A673 (cell line): Measurements from ENCODE around the gene NRXN3. TPM values are rescaled to one million over a fixed set of nuclear protein-coding genes. Genes with fewer than 3 reads are reported as not detected.
A peak's percentile ranks its signal among the peaks of the same experiment; 100 is the strongest.

Source experiments
- BruUV-seq: library from RNA; stranded (reverse); fragments of 400-500 nt; replicated peaks from 2 replicates; lab custom pipeline; 2021; lab: Mats Ljungman, UMichigan
- CTCF ChIA-PET: fragments of 300-600 bp; sonication (Branson Sonifier 250); formaldehyde crosslinking; loops from one replicate; lab custom pipeline; 2022; ENCODE audit warnings: antibody characterized with exemption; lab: Charles Lee
- POLR2A ChIA-PET: fragments of 300-600 bp; sonication (Branson Sonifier 250); formaldehyde crosslinking; loops from one replicate; lab custom pipeline; 2022; ENCODE audit warnings: antibody characterized with exemption; ENCODE audit not compliant: low non-redundant PET; lab: Charles Lee
- DNase-seq: peaks from one replicate; pipeline ENCODE4 v3.0.0-alpha.2; 2015; ENCODE audit warnings: low spot score
- H3K27ac ChIP-seq: fragments of 200-600 bp; sonication (generic); 2 replicates; pipeline ENCODE4 v1.5.1; 2016; ENCODE audit warnings: mixed run types, low read depth, mild to moderate bottlenecking, mixed read lengths, antibody characterized with exemption, low read length; ENCODE audit not compliant: poor library complexity, severe bottlenecking
- H3K27me3 ChIP-seq: fragments of 200-600 bp; sonication (generic); replicated peaks from 2 replicates; pipeline ENCODE4 v1.6.1; 2017; ENCODE audit warnings: mixed run types, low read depth, mild to moderate bottlenecking, mixed read lengths, antibody characterized with exemption, low read length; ENCODE audit not compliant: insufficient read depth, poor library complexity
- H3K36me3 ChIP-seq: fragments of 200-600 bp; sonication (generic); 2 replicates; pipeline ENCODE4 v1.6.1; 2016; ENCODE audit warnings: mixed run types, mild to moderate bottlenecking, mixed read lengths, antibody characterized with exemption, low read length; ENCODE audit not compliant: insufficient read depth, poor library complexity, severe bottlenecking
- H3K4me1 ChIP-seq: fragments of 200-600 bp; sonication (generic); 2 replicates; pipeline ENCODE4 v1.6.1; 2017; ENCODE audit warnings: mixed run types, mild to moderate bottlenecking, mixed read lengths, antibody characterized with exemption, low read length; ENCODE audit not compliant: insufficient read depth, poor library complexity, severe bottlenecking
- H3K4me3 ChIP-seq: fragments of 200-600 bp; sonication (generic); 2 replicates; pipeline ENCODE4 v1.5.1; 2016; ENCODE audit warnings: low read depth, mixed run types, mild to moderate bottlenecking, mixed read lengths, low read length; ENCODE audit not compliant: poor library complexity, severe bottlenecking
- H3K9me3 ChIP-seq: fragments of 200-600 bp; sonication (generic); 2 replicates; pipeline ENCODE4 v1.6.1; 2016; ENCODE audit warnings: mixed run types, low read depth, mild to moderate bottlenecking, mixed read lengths, antibody characterized with exemption, low read length; ENCODE audit not compliant: poor library complexity, severe bottlenecking
- EZH2 ChIP-seq: fragments of 200-600 bp; sonication (generic); IDR thresholded peaks from 2 replicates; pipeline ENCODE4 v1.6.1; 2017; ENCODE audit warnings: borderline replicate concordance, low read depth, mild to moderate bottlenecking, mixed read lengths, antibody characterized with exemption, low read length; ENCODE audit not compliant: poor library complexity, severe bottlenecking
- intact Hi-C: fragments of 100-400 bp; cut with micrococcal nuclease; formaldehyde crosslinking; loops from one replicate; pipeline ENCODE4 v1.10.0; 2022; ENCODE audit not compliant: unreplicated experiment
- total RNA-seq: library from RNA; stranded (reverse); gene quantifications from 2 replicates; pipeline ENCODE4 v1.2.3, GENCODE V29; 2021
- TF ChIP-seq, protein P1 (sequence below): fragments of 300-800, 200-600 bp; sonication (generic); conservative IDR thresholded peaks from 2 replicates; pipeline ENCODE4 v1.5.1; 2017; ENCODE audit warnings: low read depth, mild to moderate bottlenecking, antibody characterized with exemption, low read length, moderate library complexity, mixed read lengths

Gene NRXN3
- total RNA-seq, 1 experiment from 2014 or later: 0.21 TPM

DNA sequence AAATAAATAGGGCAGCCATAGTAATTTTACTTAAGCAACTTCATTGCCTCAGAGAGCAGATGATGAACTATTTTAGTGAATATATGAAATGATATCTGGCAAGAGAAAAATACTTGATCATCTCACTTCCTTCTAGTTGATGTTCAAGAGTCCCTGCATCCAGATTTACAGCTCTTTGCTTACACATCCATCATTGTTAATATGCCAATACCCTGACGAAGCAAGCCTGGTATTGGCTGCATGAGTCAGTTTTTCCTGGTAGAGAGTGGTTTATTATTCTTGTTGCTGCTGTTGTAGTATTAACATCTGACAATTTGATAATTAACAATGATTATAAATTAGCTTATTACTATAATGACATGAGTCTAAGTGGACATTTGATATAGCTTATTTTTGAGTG, 681.9 kb downstream of the NRXN3 start:
- POLR2A ChIA-PET: no interaction called here
- TF ChIP-seq, protein P1, sequence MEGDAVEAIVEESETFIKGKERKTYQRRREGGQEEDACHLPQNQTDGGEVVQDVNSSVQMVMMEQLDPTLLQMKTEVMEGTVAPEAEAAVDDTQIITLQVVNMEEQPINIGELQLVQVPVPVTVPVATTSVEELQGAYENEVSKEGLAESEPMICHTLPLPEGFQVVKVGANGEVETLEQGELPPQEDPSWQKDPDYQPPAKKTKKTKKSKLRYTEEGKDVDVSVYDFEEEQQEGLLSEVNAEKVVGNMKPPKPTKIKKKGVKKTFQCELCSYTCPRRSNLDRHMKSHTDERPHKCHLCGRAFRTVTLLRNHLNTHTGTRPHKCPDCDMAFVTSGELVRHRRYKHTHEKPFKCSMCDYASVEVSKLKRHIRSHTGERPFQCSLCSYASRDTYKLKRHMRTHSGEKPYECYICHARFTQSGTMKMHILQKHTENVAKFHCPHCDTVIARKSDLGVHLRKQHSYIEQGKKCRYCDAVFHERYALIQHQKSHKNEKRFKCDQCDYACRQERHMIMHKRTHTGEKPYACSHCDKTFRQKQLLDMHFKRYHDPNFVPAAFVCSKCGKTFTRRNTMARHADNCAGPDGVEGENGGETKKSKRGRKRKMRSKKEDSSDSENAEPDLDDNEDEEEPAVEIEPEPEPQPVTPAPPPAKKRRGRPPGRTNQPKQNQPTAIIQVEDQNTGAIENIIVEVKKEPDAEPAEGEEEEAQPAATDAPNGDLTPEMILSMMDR: no peak
- TF ChIP-seq EZH2: no peak
- Histone ChIP-seq H3K27ac (no peak overlapping the region), H3K27me3 (peaks cover 4% of the 10 kb centered on the region), H3K4me1 (no peaks in the 10 kb centered on the region), H3K36me3 (no peaks in the 10 kb centered on the region), H3K9me3 (no peaks in the 10 kb centered on the region), H3K4me3 (no peak overlapping the region)
- CTCF ChIA-PET: interaction anchor here (0.5 kb wide), 1 partner anchor 385 kb away, joined by 3 read pairs; no protein-coding TSS in a partner anchor
- no peak for DNase-seq
- BruUV-seq: no TSS peak
- intact Hi-C loops: no loop called here

DNA sequence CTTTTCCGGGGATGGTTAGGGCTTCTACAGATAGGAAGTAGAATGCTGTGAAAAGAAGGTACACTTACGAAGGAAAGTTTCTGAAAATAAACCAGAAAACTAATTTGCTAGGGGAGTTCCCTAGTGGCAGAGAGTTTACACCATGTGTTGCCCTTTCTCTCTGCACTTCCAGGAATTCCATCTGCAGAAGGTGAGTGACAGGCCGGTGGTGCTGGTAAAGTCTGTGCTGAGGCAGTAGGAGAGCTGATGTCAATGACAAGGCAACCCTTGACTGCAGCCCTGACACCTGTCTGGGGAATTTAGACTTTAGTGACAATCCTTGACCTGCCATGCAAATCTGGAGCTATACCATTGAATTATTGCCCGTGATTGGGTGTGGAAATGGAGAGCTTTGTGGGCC, 687.8 kb downstream of the NRXN3 start:
- Histone ChIP-seq H3K9me3 (no peaks in the 10 kb centered on the region), H3K4me1 (no peaks in the 10 kb centered on the region), H3K36me3 (no peaks in the 10 kb centered on the region), H3K27ac (no peak overlapping the region), H3K27me3 (peaks cover 4% of the 10 kb centered on the region), H3K4me3 (no peak overlapping the region)
- ChIA-PET POLR2A (no interaction called here), CTCF (no interaction called here)
- DNase-seq: no peak
- no peak for TF ChIP-seq EZH2
- TF ChIP-seq, protein P1: no peak
- no TSS peak for BruUV-seq
- intact Hi-C loops: no loop called here

DNA sequence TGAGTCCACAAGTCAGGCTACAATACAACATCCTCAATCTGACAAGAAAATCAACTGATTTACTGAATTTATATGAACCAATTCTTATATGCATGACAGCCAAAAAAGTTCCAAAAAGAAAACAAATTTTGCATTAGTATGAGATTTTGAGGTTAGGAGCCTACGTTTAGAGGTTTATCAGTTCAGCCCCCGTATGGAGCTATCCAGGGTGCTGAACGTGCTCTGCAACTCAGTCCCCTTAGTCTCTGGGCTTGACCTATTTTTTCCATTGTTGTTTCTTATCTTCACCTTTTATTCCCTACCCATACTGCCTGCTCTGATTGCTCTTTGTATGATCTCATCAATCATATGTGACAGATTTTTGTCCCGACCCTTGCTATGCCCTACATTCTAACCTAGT, 693.0 kb downstream of the NRXN3 start:
- CTCF ChIA-PET: no interaction called here
- BruUV-seq: no TSS peak
- peak; percentile 60 for DNase-seq
- no peak for TF ChIP-seq EZH2
- TF ChIP-seq, protein P1: no peak
- Histone ChIP-seq H3K36me3 (no peaks in the 10 kb centered on the region), H3K4me3 (no peak overlapping the region), H3K9me3 (no peaks in the 10 kb centered on the region), H3K27ac (no peak overlapping the region), H3K27me3 (no peaks in the 10 kb centered on the region), H3K4me1 (no peaks in the 10 kb centered on the region)
- intact Hi-C loops: no loop called here
- POLR2A ChIA-PET: no interaction called here
